Suppressor macrophage treated with lipopolysaccharide for 4 hours (primary cell): ENCODE results near the gene TAS2R40.

Source experiments
- DNase-seq: peaks from one replicate; pipeline ENCODE4 v3.0.0-alpha.2; 2020

The TAS2R40 gene

GRCh38 chr7:143225047-143225446 is 3.2 kb downstream of the TAS2R40 start:
- DNase-seq: no peak

GRCh38 chr7:143227806-143228205 is 6.0 kb downstream of the TAS2R40 start:
- no peak for DNase-seq

- no peak for DNase-seq
Observed at GRCh38 chr7:143229054-143229790, 7.4 kb downstream of the TAS2R40 start.

GRCh38 chr7:143230602-143231457 is 9.0 kb downstream of the TAS2R40 start:
- no peak for DNase-seq

GRCh38 chr7:143233816-143234532 is 12.1 kb downstream of the TAS2R40 start:
- DNase-seq: peak; percentile 81

GRCh38 chr7:143234533-143234875 is 12.7 kb downstream of the TAS2R40 start:
- DNase-seq: no peak

- DNase-seq: peak; percentile 37
Observed at GRCh38 chr7:143235561-143235960, 13.7 kb downstream of the TAS2R40 start.

GRCh38 chr7:143236408-143236990 is 14.7 kb downstream of the TAS2R40 start:
- DNase-seq: no peak

GRCh38 chr7:143237366-143237765 is 15.5 kb downstream of the TAS2R40 start:
- DNase-seq: peak; percentile 76

GRCh38 chr7:143238289-143238980 is 16.6 kb downstream of the TAS2R40 start:
- no peak for DNase-seq

GRCh38 chr7:143239813-143240212 is 18.0 kb downstream of the TAS2R40 start:
- DNase-seq: peak; percentile 89

- DNase-seq: peak; percentile 78
Observed at GRCh38 chr7:143240291-143241168, 18.7 kb downstream of the TAS2R40 start.

GRCh38 chr7:143242306-143242705 is 20.5 kb downstream of the TAS2R40 start:
- DNase-seq: no peak

GRCh38 chr7:143243111-143243510 is 21.3 kb downstream of the TAS2R40 start:
- no peak for DNase-seq

GRCh38 chr7:143243614-143244013 is 21.8 kb downstream of the TAS2R40 start:
- no peak for DNase-seq

GRCh38 chr7:143244321-143244720 is 22.5 kb downstream of the TAS2R40 start:
- no peak for DNase-seq

GRCh38 chr7:143245123-143245522 is 23.3 kb downstream of the TAS2R40 start:
- DNase-seq: peak; percentile 74

GRCh38 chr7:143247372-143247771 is 25.5 kb downstream of the TAS2R40 start:
- no peak for DNase-seq

GRCh38 chr7:143248761-143249354 is 27.0 kb downstream of the TAS2R40 start:
- peak; percentile 27 for DNase-seq

GRCh38 chr7:143250199-143250598 is 28.4 kb downstream of the TAS2R40 start:
- no peak for DNase-seq

- DNase-seq: no peak
Observed at GRCh38 chr7:143250822-143251221, 29.0 kb downstream of the TAS2R40 start.
